Epidermal melanocyte (primary cell): ENCODE data around the gene ECE2.
"Not testable (repeated sequence)": the region's sequence is repeated elsewhere in the genome, so short reads cannot be mapped to it uniquely, and the experiment has no call there.

Experiments
- DNase-seq: peaks from one replicate; pipeline ENCODE4 v3.0.0; 2011; ENCODE audit warnings: low spot score; ENCODE audit not compliant: insufficient read length

Gene ECE2

GRCh38 chr3:184335661-184336546 lies 60.1 kb downstream of the ECE2 start:
- peak; percentile 78 for DNase-seq

GRCh38 chr3:184336547-184337398 lies 61.0 kb downstream of the ECE2 start:
- peak; percentile 95 for DNase-seq

DNA sequence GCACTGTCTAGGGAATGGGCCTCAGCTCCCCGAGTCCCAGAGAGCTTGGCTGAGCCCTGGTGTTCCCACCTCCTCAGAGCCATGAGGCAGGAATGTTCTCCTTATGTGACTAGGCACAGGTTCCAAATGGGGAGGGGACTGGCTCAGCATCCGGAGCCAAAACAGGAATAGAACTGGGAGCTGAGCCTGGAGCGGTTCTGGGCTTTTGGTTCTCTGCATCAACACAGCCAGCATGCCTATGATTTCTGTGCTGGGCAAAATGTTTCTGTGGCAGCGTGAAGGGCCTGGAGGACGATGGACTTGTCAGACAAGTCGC lies 61.5 kb downstream of the ECE2 start, which contains the start of gene FAM131A:
FAM131A (plus strand) TSS at position 202 of the 316 bp plus-strand sequence; CDS start at position 233, 31 bp downstream.
- DNase-seq = no peak

DNA sequence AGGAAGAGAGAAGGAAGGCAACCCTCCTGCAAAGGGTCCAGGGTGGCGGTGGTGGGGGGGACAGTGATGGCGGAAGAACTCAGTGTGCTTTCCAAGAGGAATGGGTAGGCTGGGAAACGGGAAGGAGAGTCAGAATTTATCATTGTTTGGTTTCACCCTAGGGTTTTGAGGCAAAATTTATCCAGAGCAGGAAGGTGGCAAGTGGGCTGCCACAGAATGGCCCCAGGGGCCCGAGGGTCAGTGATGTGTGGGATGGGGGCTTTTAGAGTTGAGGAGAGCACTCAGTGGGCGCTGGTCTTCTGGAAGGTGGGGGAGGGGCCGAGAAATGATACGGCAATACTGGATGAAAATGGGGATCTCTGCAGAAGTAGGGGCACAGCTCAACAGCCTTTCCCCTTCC lies 62.2 kb downstream of the ECE2 start:
- no peak for DNase-seq

DNA sequence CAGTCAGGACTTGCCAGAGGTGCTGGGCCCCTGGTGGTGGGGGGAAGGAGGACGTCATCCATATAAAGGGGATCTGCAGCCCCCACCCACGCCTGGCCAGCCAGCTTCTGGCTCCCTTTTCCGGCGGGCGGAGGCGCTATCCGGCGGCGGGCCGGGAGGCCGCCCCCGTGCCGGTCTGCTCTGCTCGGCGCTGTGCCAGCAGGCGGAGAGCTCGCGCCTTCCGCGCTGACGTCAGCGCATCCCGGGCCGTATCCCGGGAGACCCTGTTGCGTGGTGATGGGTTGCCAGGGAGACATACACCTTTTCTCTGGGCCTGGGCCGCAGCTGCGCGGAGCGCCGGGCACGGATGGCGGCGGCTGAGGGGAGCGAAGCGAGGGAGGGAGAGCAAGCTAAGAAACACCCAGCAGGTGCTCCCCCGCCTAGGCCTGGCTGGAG lies 62.7 kb downstream of the ECE2 start:
- no peak for DNase-seq

DNA sequence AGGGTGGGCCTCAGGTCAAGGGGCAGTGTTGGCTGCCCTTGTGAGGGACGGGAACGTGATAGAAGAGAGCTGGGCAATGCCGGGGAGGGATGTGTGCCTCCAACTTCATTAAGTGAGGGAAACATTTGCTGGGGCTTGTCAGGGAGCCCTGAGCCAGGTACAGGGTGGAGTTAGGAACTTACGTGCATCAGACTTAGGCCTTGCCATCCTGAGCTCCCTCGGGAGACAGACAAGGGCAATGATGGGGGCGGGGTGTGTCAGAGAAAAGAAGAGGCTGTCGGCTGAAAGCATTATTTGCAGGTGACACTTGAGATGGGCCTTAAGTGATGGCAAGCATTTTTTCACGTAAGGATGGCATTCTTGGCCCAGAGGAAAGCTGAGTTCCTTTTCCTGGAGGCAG lies 63.2 kb downstream of the ECE2 start:
- DNase-seq = no peak

GRCh38 chr3:184339451-184340135 lies 63.8 kb downstream of the ECE2 start:
- DNase-seq = not testable (repeated sequence)

DNA sequence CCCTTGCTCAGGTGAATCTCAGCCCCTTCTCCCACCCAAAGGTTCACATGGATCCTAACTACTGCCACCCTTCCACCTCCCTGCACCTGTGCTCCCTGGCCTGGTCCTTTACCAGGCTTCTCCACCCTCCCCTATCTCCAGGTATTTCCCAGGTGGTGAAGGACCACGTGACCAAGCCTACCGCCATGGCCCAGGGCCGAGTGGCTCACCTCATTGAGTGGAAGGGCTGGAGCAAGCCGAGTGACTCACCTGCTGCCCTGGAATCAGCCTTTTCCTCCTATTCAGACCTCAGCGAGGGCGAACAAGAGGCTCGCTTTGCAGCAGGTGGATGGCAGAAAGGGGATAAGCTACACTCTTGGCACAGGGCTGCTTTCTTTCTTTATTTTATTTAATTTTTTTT lies 66.1 kb downstream of the ECE2 start:
- DNase-seq = no peak
